GM21447 (cell line): ENCODE results near the gene ZMIZ1.
A peak's percentile ranks its signal among the peaks of the same experiment; 100 is the strongest.

Experiments
- ATAC-seq: cut with Tn5 transposase; IDR thresholded peaks from one replicate; pipeline ENCODE4 v1.9.1; 2021; ENCODE audit not compliant: unreplicated experiment

ZMIZ1 gene

DNA sequence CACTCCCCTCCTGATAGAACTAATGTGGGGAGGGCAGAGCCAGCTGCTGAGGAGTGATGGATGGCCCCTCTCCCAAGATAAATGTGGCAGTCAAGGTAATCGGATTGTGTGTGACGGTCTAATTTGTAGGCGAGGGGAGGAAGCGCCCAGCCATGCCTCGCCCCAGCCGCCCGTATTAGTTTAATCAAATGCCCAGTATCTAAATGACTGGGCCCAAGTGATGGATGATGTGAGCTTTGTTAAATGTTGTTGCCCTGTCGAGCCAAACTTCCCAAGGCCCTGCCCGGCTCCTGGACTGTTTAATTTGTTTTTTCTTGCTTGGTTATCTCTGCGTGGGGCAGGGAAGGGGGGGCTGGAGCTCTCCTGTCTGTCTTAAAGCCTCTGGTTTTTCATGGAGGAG is 190.1 kb downstream of the ZMIZ1 start:
- no peak for ATAC-seq

DNA sequence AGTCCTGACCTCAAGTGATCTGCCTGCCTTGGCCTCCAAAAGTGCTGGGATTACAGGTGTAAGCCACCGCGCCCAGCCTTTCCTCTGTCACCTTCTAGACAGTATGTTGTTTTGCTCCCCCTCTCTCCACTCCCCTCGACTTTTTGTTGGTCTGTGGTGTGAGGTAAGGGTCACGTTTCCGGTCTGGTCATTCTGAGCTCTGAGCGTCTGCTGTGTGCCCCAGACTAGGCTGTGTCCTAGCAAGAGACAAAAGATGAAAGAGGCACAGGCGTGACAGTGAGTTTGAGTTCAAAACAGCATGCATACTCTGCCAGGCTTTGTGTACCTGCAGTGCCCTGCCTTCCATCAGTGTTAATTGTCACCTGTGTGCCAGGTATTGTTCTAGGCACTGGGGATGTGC is 191.1 kb downstream of the ZMIZ1 start:
- ATAC-seq, result no peak

DNA sequence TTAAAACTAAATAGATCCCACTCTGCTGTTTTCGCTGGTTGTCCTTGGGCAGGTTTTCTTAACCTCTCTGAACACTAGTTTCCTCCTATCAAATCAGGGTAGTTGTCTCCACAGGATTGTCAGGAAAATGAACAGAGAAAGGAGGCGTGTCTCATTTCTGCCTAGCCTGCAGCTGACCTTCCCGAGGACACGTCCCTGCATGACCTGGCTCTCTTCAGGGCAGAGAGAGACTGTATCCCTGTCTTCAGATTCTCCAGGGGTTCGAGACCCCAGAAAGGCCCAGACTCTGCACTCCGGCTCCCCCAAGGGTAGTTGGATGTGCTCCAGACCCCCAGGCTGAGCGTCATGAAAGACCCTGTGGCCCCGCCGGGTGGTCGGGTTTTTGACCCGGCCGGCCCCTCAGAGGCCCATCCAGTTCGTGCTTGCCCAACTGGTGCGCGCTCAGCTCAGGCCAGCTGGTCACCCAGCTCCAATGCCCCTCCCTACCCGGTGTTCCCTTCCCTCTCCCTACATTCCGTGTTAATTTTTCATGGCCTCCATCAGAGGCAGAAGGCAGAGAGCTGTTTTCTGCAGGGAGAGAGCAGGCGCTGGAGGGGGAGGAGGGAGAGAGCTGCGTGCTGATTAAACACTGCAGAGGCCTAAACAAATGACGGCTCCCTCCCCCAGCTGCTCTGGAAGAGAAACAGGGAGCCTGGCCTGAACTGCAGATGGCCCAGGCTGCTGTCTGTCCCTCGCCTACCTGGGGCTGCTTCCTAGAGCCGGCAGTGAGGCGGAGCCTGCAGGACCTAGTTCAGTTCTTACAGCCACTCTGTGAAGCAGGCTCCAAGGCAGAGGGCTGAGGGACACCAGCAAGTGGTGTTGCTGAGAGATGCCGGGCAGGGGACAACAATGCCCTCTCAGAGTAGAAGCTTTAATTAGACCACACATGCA is 192.3 kb downstream of the ZMIZ1 start:
- no peak for ATAC-seq

DNA sequence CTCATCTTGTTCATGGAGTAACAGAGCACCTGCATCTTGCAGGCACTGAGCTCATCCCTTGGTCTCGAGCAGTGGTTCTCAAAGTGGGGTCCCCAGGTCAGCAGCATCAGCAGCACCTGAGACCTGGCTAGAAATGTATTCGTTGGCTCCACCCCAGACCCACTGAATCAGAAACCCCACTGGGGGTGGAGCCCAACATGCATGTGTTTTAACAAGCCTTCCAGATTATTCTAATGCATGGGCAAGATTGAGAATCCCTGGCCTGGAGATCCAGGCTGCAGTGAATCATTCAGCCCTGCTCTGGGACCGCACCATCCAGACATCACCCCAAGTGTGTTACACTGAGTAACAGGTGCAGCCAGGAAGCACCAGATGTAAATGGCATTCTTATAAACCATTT is 193.4 kb downstream of the ZMIZ1 start:
- no peak for ATAC-seq

DNA sequence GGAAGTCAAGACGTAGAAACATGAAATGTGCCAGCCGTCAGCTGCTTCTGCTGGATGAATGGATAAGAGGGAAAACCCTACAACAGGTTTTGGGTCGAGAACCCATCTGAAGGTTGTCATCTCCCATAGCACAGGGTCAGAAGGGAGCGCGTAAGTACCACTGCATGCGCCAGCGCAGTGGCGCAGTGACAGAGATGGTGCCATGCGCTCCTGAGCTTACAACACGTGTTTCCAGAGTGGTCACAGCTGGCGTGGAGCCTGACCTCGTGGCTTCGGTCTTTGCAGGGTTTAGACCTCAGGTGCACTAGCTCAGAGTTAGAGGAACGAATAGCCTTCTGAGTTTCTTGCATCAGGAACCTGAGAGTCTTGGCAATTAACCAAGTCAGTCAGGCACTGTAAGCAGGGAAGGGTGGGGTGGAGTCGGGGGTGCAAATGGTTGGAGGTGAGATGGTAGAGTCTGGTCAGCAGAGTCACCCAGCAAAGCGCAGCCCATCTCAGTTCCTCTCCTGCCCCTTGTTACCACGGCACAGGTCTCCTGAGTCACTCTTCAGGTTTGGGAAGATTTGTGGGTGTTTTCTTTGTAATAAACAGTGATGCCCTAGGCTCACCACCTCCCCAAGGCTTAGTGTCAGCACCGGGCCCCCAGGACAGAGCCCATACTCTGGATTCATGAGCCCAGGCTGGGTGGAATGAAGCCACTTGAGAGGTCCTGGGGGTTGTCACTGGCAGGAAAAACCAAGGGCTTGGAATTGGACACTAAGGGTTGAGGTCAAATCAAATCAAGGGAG is 194.4 kb downstream of the ZMIZ1 start:
- no peak for ATAC-seq

DNA sequence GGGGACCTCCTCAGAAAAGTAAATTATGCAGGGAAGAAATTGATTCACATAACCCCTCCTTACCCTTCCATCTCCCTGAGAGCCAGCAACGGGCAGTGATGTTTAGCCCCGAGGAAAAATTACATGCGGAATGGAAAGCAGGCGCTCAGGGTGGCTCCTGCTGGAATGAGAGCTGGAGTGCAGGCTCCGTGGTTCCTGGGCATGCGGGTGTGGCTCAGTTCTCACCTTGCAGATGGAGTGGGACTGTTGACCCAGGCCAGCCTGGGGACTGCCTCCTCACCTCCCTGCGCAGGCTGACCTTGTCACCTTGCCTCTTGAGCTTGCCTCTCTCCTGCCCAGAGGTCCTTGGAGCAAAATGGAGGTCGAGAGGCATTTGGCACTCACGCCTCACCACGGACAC is 195.2 kb downstream of the ZMIZ1 start:
- ATAC-seq, result no peak

DNA sequence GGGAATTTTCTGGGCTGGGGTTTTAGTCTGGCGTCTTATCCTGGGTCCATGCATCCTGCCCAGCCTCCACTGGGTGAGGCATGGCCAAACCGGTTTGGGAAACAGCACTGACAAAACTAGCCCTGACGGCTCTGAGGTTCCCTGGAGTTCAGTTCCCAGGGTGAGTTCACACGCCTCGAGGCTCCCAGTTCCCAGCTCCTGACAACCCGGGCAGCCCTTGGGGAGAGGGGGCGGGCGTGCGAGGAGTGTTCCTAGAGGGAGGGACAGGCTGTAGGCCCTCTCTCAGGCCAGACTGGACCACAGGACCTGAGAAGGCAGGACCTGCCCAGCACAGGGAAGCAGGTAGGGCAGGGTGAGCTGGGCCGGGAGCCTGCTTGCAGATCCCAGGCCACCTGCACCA is 196.2 kb downstream of the ZMIZ1 start:
- ATAC-seq, result no peak

DNA sequence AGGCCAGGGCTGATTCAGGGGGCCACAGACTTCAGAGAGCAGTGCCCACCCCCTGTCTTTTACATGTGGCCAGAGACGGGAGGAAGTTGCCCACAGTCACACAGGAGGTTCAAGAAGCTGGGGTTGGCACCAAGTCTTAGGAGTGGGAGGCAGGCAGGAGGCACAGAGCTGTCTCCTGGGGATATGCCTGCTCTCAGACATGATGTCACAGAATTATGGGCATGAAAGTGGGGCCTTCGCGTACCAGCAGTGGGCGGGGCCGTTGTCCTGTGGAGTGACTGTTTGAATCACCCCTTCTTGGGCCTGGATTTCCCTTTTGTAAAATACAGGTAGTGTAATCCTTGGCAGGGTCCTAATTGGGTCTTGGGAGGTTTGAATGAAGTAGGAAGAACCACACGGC is 197.3 kb downstream of the ZMIZ1 start:
- ATAC-seq, result peak; percentile 47

DNA sequence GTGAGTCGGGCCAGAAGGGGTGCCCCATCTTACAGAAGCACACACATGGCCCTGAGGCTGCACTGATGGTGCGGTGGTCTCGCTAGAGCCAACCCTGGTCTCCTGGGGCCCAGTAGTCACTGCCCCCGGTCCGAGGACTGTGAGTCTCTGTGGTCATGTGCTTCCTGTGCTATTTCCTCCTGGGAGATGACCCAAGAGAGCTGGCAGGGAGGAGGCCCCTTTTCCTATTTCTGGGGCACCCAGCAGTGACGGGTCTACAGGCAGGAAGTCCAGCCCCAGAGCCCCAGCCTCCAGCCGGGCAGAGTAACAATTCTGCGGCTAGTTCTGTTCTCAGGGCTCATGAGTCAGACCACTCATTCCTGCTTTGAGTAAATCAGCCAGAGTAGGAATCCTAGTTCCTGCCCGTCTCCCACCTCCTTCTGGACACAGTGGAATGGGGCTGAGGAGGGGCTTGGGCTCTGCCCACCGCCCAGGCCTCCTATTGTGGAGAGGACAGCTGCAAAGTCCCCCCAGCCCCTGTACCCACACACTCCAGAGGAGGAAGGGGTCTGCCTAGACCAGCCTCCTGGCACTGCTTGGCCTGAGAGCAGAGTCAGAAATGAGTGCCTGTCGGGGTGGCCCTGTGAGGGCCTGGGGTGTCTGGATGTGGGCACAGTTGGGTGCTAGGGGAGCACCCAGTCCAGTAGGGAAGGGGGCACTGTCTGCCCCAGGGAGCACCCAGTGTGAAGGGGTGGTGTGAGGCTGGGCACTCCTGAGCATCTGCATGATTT is 198.0 kb downstream of the ZMIZ1 start:
- ATAC-seq, result peak; percentile 74

DNA sequence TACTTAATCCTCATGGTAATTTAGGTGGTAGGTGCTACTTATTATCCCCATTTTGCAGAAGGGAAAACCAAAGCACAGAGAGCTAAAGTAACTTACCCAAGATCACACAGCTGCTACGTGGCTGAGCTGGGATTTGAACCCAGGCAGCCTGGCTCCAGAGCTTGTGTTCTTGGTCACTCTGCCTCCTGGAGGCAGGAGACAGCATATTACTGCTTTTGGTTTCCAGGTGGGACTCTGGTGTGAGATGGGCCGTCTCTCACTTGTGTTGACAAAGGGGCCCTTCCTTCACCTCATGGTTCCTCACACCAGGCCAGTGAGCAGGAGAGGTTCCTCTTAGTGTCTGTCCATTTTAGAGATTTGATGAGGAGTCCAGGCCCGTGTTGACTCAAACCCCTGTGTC is 198.7 kb downstream of the ZMIZ1 start:
- no peak for ATAC-seq

DNA sequence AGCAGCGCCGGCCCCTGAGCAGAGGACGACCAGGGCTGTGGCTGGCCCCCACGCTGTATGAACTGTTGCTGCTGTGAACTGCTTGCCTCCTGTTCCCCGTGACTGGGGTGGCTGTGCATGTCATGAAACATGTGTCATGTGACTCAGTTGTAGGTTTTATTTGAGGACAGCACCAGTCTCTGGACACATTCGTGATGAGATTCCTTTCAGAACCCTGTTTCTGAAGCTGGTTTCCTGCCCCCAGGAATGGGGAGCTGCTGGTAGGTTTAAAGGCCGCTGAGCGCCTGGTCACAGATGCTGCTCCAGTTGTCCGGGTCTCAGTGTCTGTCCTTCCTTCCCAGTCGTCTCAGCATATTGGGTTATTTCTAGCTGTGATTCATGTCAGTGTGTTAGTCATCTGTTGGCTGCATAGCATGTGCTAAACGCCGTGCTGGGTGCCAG is 199.4 kb downstream of the ZMIZ1 start:
- no peak for ATAC-seq

DNA sequence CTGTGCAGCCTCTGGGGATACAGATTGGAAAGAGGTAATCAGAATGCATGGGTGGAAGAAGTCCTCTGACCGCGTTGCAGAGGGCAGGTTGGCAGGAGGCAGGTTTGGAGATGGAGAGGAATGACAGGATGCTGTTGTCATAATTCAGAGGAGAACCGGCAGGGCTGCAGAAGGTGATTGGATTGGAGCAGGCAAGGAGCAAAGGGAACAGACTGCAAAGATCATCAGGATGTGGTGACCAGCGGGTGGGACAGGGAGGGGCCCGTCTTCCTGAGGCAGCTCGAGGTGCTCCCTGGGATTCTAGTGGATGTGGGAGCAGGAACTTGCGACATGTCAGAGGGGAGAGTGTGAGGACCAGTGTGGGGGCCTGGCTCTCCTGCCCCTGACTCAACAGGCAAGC is 200.0 kb downstream of the ZMIZ1 start:
- ATAC-seq, result no peak

DNA sequence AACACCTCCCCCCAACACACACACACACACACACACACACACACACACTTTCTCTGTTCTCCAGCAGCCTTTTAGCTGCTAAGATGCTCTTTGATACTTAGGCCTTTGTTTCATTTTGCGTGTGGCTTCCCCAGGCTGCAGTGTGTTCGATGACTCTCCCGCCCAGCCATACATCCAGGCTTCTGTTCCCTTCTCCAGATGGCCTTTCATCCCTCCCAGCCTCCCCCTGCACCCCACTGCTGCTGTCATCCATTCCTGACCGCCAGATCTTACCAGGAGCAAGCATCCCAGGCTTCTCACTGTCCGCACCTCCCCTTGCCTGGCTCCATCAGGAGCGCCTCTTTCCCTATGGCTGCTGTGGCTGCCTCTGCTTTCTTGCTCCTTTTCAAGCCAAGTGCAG is 200.7 kb downstream of the ZMIZ1 start:
- no peak for ATAC-seq

DNA sequence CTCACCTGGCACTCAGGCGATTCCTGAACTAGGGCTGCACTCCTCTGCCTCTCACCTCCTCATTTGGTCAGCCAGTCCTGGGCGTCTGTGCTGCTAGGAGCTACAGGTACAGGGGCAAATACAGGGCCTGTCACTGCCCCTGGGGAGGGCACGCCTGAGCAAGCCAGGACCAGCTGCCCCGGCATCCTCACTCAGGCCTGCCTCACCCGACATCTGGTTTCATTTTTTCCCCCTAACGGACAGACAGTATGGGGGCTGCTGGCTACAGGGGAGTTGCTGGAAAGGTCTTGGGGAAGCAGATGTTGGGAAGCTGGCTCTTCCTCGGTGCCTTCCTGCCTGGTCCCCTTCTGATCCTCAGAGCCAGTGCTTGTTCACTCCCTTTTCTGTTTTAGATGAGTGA is 201.2 kb downstream of the ZMIZ1 start:
- no peak for ATAC-seq

DNA sequence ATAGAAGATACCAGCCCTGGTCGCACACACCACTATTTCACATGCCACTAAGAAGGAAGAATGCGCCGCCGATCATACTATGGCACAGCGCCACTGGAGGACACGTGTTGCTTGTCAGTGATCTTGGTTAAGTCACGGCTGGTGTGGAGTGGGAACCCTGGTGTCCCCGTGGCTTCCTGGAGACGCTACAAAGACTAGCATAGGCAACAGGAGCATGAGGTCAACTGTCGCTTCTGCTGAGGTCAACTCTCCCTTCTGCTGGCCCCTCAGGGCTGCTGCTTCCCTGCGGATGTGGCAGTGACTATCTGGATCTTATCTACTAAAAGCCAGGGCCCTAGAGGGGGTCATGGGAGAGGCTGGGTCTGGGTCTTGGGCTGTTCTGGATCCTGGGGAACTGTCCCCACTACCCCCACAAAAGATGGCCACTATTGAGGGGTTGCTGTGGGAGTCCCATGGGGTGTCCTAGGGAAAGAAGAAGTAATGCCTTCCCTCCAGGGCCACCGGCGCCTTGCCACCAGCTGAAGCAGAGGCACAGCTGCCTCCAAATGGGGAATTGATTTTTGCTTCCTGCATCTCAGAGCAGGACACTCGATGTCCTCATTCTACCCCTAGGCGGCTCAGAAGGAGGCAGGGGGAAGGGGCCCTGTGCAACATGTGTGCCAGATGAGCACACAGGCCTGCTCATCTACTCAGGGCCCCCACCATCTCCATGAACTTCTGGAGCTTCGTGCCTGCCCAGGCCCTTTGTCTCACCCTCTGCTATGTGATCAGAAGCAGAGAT is 201.9 kb downstream of the ZMIZ1 start:
- ATAC-seq, result no peak

DNA sequence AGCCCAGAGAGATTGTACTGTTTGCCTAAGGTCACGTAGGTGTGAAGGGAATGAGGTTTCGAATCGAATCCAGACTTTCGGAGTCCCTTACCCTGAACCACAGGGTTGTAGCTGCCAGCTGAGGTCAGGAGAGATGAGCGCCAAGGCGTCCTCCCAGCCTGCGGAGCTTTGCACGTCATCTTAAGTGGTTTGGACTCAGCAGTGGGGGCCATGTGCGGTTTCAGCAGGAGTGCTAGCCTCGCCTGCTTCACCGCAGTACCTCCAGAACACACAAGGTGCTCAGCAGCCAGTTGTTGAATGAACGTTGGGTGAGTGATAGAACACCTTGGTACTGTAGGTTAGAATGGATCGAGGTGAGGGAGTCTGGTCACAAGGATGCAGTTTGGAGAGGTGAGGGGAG is 203.6 kb downstream of the ZMIZ1 start:
- ATAC-seq, result no peak

DNA sequence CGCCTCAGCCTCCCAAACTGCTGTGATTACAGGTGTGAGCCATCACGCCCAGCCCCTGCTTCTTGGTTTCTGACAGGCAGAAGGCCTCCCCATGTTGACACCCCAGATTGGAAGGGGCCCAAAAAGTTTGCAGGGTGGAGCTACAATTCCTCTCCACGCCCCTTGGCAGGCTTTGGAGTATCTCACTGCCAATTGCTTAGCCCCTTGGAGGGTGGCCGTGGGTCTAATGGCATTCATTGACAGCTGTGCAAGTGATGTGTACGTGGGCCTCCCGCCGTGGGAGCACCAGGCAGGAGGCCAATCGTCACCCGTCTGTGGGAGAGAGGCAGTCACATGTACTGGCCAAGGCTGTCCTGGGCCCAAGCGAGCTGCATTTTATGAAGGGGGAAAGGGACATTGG is 204.8 kb downstream of the ZMIZ1 start:
- ATAC-seq, result no peak

DNA sequence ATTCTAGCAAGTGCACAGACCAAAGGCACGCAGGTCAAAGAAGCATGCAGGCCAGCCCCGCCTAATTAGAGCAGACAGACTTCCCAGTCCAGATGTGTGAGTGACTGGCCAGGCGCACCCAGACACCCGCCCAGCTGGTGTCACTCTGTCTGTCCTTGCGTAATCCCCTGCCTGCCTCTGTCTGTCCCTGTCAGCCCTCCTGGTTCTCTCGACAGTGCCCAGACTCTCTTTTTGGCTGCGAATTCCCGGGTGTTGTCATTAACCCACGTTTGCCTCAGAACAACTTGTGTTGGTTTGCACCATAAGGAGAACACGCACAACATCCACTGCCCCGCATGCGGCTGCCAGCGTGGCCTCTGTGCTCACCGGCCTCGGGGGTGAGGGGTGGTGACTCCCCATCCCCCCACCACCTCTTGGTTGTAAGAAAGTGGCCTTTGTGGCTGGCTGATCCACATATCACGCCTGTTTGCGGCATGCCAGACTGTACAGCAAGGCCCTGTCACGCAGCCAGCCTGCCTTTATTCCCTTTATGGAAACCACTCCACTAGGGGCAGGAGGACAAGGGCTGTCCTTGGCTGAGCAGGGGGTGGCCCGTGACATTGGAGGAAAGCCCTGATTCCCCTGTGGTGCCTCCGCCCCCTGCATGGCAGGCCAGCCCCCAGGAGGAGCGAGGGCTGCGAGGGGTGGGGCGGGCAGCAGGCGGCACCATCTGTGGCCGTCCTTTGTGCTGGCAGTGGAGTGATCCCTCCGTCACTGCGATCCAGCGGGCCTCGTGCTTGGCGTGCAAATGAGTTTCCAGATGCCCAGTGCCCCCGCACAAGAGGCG is 205.7 kb downstream of the ZMIZ1 start:
- ATAC-seq, result no peak

DNA sequence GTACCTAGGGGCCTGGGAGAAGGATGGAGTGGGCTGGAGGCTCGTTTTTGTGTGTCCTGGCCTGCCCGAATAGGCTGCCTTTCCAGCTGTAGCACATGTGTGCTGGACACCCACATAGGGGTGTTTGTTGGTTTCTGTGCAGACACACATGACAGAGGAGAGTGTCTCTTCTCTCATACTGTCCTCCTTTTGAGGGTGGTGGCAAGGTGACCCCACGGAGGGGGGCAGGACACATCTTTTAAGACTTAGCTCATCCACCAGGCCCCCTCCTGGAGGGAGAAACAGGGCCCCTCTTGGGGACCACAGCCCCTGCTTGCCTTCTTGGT is 206.3 kb downstream of the ZMIZ1 start:
- ATAC-seq, result no peak

DNA sequence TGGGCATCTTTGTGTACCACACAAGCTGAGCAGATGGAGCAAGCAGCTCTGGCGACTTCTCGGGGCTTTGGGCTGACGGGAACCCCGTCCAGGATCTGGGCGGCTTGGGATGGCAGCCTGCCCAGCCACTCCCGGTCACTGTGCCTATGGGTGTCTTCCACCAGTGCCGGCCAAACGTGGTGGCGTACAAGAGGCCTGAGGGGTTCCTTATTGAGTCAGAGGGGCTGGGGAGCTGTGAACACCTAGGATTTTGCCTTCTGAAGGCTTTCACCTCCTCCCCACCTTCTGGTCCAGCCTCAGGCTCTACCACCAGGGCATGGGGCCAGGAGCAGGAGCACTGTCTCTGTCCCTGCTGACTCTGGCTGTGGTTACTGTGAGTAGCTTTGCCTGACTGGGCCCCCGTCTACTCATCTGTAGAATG is 206.7 kb downstream of the ZMIZ1 start:
- ATAC-seq, result no peak
